Measurements from ENCODE around the gene ZFR2. TPM values are rescaled to one million over a fixed set of nuclear protein-coding genes. Genes with fewer than 3 reads are reported as not detected.

The ZFR2 gene
- total and polyA plus RNA-seq, 2 of the 8 experiments (the other 6 are each of a cell fraction or from before 2014, with no cell fraction given), result 14.5 to 28.4 TPM

DNA sequence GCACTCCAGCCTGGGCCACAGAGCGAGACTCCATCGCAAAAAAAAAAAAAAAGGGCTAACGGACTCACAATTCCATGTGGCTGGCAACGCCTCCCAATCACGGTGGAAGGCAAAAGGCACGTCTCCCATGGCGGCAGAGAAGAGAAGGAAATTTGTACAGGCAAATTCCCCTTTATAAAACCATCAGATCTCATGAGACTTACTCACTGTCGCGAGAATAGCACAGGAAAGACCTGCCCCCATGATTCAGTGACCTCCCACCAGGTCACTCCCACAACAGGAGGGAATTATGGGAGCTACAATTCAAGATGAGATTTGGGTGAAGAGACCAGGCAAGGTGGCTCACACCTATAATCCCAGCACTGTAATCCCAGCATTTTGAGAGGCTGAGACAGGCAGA is 45.4 kb upstream of the ZFR2 start:
- no peak overlapping the region for H2AK5ac ChIP-seq (ENCODE audit: low read depth, low read length)
- POLR2A ChIA-PET (ENCODE audit: partially characterized antibody), result interaction anchor here (1.7 kb wide), 1 partner anchor 48 kb away, joined by 3 read pairs; no protein-coding TSS in a partner anchor
- 95% methylated on average over 7 of the region's 9 CpGs; no CpG with 5 or more reads in 1 of the 2 experiments for WGBS, 2 experiments (ENCODE audit: extremely low coverage in 1 of 2, insufficient coverage in 1 of 2, insufficient read length in 1 of 2, insufficient replicate concordance in 2 of 2, low coverage in 1 of 2, low lambda C conversion rate in 2 of 2, missing lambda C conversion rate in 1 of 2)
- no peaks in the 10 kb centered on the region for H3K79me1 ChIP-seq (ENCODE audit: low read depth, low read length)
- no peak overlapping the region for H3K4me2 ChIP-seq (ENCODE audit: insufficient read depth in 1 of 2, low read depth in 2 of 2, low read length in 2 of 2)
- no peak overlapping the region for H3K9ac ChIP-seq (replicated peaks in 1 of 4; ENCODE audit: extremely low read depth in 1 of 4, low read depth in 3 of 4, low read length in 3 of 4)
- H3K4ac ChIP-seq (replicated peaks; ENCODE audit: insufficient read length, low read depth, low read length), result no peak overlapping the region
- DNase-seq (ENCODE audit: low read depth in 1 of 2, low spot score in 2 of 2) (no peak), FAIRE-seq (no peak)
- H4K5ac ChIP-seq (ENCODE audit: insufficient read length, low read depth, low read length), result no peak overlapping the region
- H2BK120ac ChIP-seq (replicated peaks; ENCODE audit: low read depth, low read length), result no peak overlapping the region
- CTCF ChIA-PET (ENCODE audit: partially characterized antibody), result interaction anchor here (0.6 kb wide), 1 partner anchor 96 kb away, joined by 4 read pairs; no protein-coding TSS in a partner anchor
- H4K8ac ChIP-seq (ENCODE audit: extremely low read depth, insufficient read depth, low read length), result no peak overlapping the region
- H3K23me2 ChIP-seq (ENCODE audit: low read depth, low read length), result no peaks in the 10 kb centered on the region
- peaks cover 9 to 40% (median 32%) of the 10 kb centered on the region in 4 experiments for H3K36me3 ChIP-seq (ENCODE audit: control insufficient read depth in 2 of 4, insufficient read depth in 4 of 4, low read length in 3 of 4)
- H4K91ac ChIP-seq (replicated peaks; ENCODE audit: insufficient read length, low read length), result no peak overlapping the region
- no peak overlapping the region for H2BK20ac ChIP-seq (ENCODE audit: low read length)
- H3K9me3 ChIP-seq (ENCODE audit: insufficient read depth in 2 of 2, low read depth in 1 of 2, low read length in 1 of 2), result peaks cover 11 to 19% of the 10 kb centered on the region in 2 experiments
- no peak overlapping the region for H3K18ac ChIP-seq (ENCODE audit: extremely low read depth, low read length)
- H3K79me2 ChIP-seq (ENCODE audit: control insufficient read depth in 1 of 2, insufficient read depth in 2 of 2, low read length in 2 of 2), result no peaks in the 10 kb centered on the region
- H3K27me3 ChIP-seq (replicated peaks in 1 of 4; ENCODE audit: control insufficient read depth in 3 of 4, extremely low read depth in 1 of 4, insufficient read depth in 3 of 4, low read length in 3 of 4), result no peaks in the 10 kb centered on the region
- H4K20me1 ChIP-seq (replicated peaks in 1 of 2; ENCODE audit: control insufficient read depth in 1 of 2, insufficient read depth in 2 of 2, low read length in 2 of 2), result peaks cover 0 to 1% of the 10 kb centered on the region in 2 experiments
- no peak overlapping the region for H2BK15ac ChIP-seq (ENCODE audit: low read length)
- no peak overlapping the region for H3K56ac ChIP-seq (replicated peaks; ENCODE audit: insufficient read length, low read depth, low read length)
- no peaks in the 10 kb centered on the region for H3K4me1 ChIP-seq (replicated peaks in 1 of 4; ENCODE audit: control insufficient read depth in 3 of 4, insufficient read depth in 4 of 4, low read length in 3 of 4)
- no peak overlapping the region for H3K14ac ChIP-seq (ENCODE audit: insufficient read length)
- H2BK5ac ChIP-seq (ENCODE audit: low read depth, low read length), result no peak overlapping the region
- no peak overlapping the region for H3K4me3 ChIP-seq (ENCODE audit: extremely low read depth in 1 of 4, insufficient read depth in 2 of 4, low read depth in 3 of 4, low read length in 4 of 4)
- H2BK12ac ChIP-seq (ENCODE audit: low read depth, low read length), result no peak overlapping the region
- no peak overlapping the region for H3K23ac ChIP-seq (ENCODE audit: insufficient read length)
- TF ChIP-seq, protein P1, sequence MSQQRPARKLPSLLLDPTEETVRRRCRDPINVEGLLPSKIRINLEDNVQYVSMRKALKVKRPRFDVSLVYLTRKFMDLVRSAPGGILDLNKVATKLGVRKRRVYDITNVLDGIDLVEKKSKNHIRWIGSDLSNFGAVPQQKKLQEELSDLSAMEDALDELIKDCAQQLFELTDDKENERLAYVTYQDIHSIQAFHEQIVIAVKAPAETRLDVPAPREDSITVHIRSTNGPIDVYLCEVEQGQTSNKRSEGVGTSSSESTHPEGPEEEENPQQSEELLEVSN (IDR thresholded peaks at IDR 0.05), result no peak
- no peak for TF ChIP-seq ASH2L (IDR thresholded peaks at IDR 0.05; ENCODE audit: low read length)
- no peak for TF ChIP-seq RNF2 (IDR thresholded peaks at IDR 0.05; ENCODE audit: borderline replicate concordance, low read depth, low read length, missing control alignments, poor library complexity, severe bottlenecking)
- no peak for TF ChIP-seq POU5F1 (IDR thresholded peaks at IDR 0.05; ENCODE audit: low read depth, low read length)
- TF ChIP-seq EP300 (IDR thresholded peaks at IDR 0.05; ENCODE audit: borderline replicate concordance in 1 of 2, low read depth in 2 of 2, low read length in 2 of 2), result no peak
- TF ChIP-seq SUZ12 (IDR thresholded peaks at IDR 0.05; ENCODE audit: low read length), result no peak
- no peak for TF ChIP-seq KDM5A (IDR thresholded peaks at IDR 0.05; ENCODE audit: low read length)
- no peak for TF ChIP-seq ZNF274 (IDR thresholded peaks at IDR 0.05; ENCODE audit: borderline replicate concordance, extremely low read depth, low read length)
- no peak for TF ChIP-seq MAFK (IDR thresholded peaks at IDR 0.05; ENCODE audit: low read depth, low read length)
- H2AFZ ChIP-seq (ENCODE audit: low read length), result no peak overlapping the region
- H3K27ac ChIP-seq (ENCODE audit: low read depth, low read length), result no peak overlapping the region

Data from H1 (cell line).